Prostate gland (tissue), 2 donors: Measurements from ENCODE around the gene MRPS21.

Experiments used
- CTCF ChIP-seq, 4 experiments: fragments of 200-600 bp in 2 of 4; fragments of 450-650 bp in 2 of 4; sonication (generic) in 2 of 4; IDR thresholded peaks; 1 replicate in 3 of 4; 2 replicates in 1 of 4; pipeline ENCODE4 v1.5.1; 2016 to 2019; ENCODE audit warnings: antibody characterized with exemption in 4 of 4, mild to moderate bottlenecking in 2 of 4, moderate library complexity in 2 of 4
- POLR2AphosphoS5 ChIP-seq: sonication (generic); formaldehyde crosslinking; IDR thresholded peaks from one replicate; pipeline ENCODE4 v1.6.1; 2017; ENCODE audit warnings: antibody characterized with exemption

- TF ChIP-seq POLR2AphosphoS5: no peak
- TF ChIP-seq CTCF (IDR thresholded peaks at IDR 0.05): no peak
Measured at GRCh38 chr1:150288822-150289221, 4.8 kb upstream of the MRPS21 start.
